K562 (cell line): ENCODE results near the gene IL27RA. TPM values are rescaled to one million over a fixed set of nuclear protein-coding genes. Genes with fewer than 3 reads are reported as not detected.

Experiments
- ATAC-seq: fragments of 200-7000 bp; cut with Tn5 transposase; 3 replicates; pipeline ENCODE4 v1.9.1; 2020; ENCODE audit warnings: moderate library complexity
- BruUV-seq: library from RNA; stranded (reverse); fragments of 400-500 nt; replicated peaks from 2 replicates; lab custom pipeline; 2021; lab: Mats Ljungman, UMichigan
- CTCF ChIA-PET: fragments of 300-600 bp; formaldehyde crosslinking; extraction: SDS; loops from one replicate; lab custom pipeline; 2021; ENCODE audit warnings: low intra/inter-chr PET ratio; lab: Yijun Ruan, JAX
- POLR2A ChIA-PET: fragments of 300-600, 350-650 bp; sonication (Branson Sonifier 250); formaldehyde crosslinking; extraction: SDS; loops from one replicate; lab custom pipeline; 2021; ENCODE audit warnings: antibody characterized with exemption, inconsistent platforms; lab: Yijun Ruan, JAX
- DNase-seq, 4 experiments: peaks; one replicate each; pipeline versions ENCODE4 v3.0.0 to v3.0.0-alpha.2; 2011 to 2018; ENCODE audit warnings: low spot score in 3 of 4, mixed read lengths in 3 of 4; ENCODE audit errors: extremely low read depth in 1 of 4
- FAIRE-seq: peaks from 2 replicates; lab custom pipeline; 2011; peaks lifted over from hg19 to GRCh38; lab: Jason Lieb, UNC
- H2AFZ ChIP-seq: 2 replicates; pipeline ENCODE4 v1.6.0; 2011; ENCODE audit warnings: low read depth, low read length, control low read depth, inconsistent platforms
- H3K27ac ChIP-seq: fragments of 200-600 bp; 3 replicates; pipeline ENCODE4 v1.8.0; 2011; ENCODE audit warnings: low read depth, mild to moderate bottlenecking, control low read depth, inconsistent platforms, low read length, moderate library complexity, mixed read lengths; ENCODE audit errors: extremely low read depth
- H3K27me3 ChIP-seq, 2 experiments: fragments of 300-600 bp in 1 of 2; 2 replicates in 1 of 2; 3 replicates in 1 of 2; pipeline versions ENCODE4 v1.6.0 to v1.8.0; 2011; ENCODE audit warnings: inconsistent platforms in 2 of 2, low read length in 2 of 2, mild to moderate bottlenecking in 1 of 2, mixed read lengths in 1 of 2, moderate library complexity in 1 of 2; ENCODE audit not compliant: control insufficient read depth in 2 of 2, insufficient read depth in 2 of 2
- H3K36me3 ChIP-seq: fragments of 300-600 bp; 3 replicates; pipeline ENCODE4 v1.8.0; 2011; ENCODE audit warnings: mild to moderate bottlenecking, low read length, inconsistent platforms; ENCODE audit not compliant: control insufficient read depth, insufficient read depth
- H3K4me1 ChIP-seq, 2 experiments: fragments of 200-600 bp in 1 of 2; replicated peaks in 1 of 2; 2 replicates in 1 of 2; 3 replicates in 1 of 2; pipeline versions ENCODE4 v1.5.1 to v1.8.0; 2011; ENCODE audit warnings: inconsistent platforms in 2 of 2, low read length in 2 of 2, mild to moderate bottlenecking in 1 of 2, mixed read lengths in 1 of 2, moderate library complexity in 1 of 2; ENCODE audit not compliant: control insufficient read depth in 2 of 2, insufficient read depth in 2 of 2
- H3K4me2 ChIP-seq: 2 replicates; pipeline ENCODE4 v1.6.1; 2011; ENCODE audit warnings: low read length, control low read depth, inconsistent platforms, mixed read lengths; ENCODE audit not compliant: insufficient read depth
- H3K4me3 ChIP-seq: fragments of 200-600 bp; sonication (generic), shearing (Covaris generic); 2 replicates; pipeline ENCODE4 v1.5.1; 2016; ENCODE audit warnings: control low read depth, inconsistent platforms
- H3K79me2 ChIP-seq: fragments of 200-600 bp; 3 replicates; pipeline ENCODE4 v1.8.0; 2011; ENCODE audit warnings: low read length, inconsistent platforms; ENCODE audit not compliant: control insufficient read depth, insufficient read depth
- H3K9ac ChIP-seq, 2 experiments: 2 replicates each; pipeline versions ENCODE4 v1.6.0 to v1.6.1; 2011; ENCODE audit warnings: low read depth in 2 of 2, low read length in 2 of 2, control low read depth in 1 of 2, inconsistent platforms in 1 of 2, mild to moderate bottlenecking in 1 of 2, mixed read lengths in 1 of 2; ENCODE audit not compliant: insufficient read depth in 1 of 2
- H3K9me1 ChIP-seq: one replicate; pipeline ENCODE4 v1.6.0; 2011; ENCODE audit warnings: inconsistent platforms, mild to moderate bottlenecking, low read length, moderate library complexity; ENCODE audit not compliant: control insufficient read depth, insufficient read depth
- H3K9me3 ChIP-seq: replicated peaks from 2 replicates; pipeline ENCODE4 v1.5.1; 2011; ENCODE audit warnings: low read depth, low read length, inconsistent platforms; ENCODE audit not compliant: control insufficient read depth, insufficient read depth
- H4K20me1 ChIP-seq: replicated peaks from 2 replicates; pipeline ENCODE4 v1.6.1; 2011; ENCODE audit warnings: low read length, inconsistent platforms, mixed read lengths; ENCODE audit not compliant: control insufficient read depth, insufficient read depth
- CEBPB ChIP-seq: fragments of 450-650 bp; IDR thresholded peaks from 2 replicates; pipeline ENCODE4 v1.6.1; 2016; ENCODE audit warnings: missing genetic modification characterization, missing compliant biosample characterization
- HNRNPLL ChIP-seq: fragments of 200-400 bp; formaldehyde crosslinking; IDR thresholded peaks from 2 replicates; pipeline ENCODE4 v1.6.1; 2017; ENCODE audit warnings: low read length, low read depth, mild to moderate bottlenecking; ENCODE audit not compliant: poor library complexity, severe bottlenecking
- KDM1A ChIP-seq, 2 experiments: fragments of 450-650 bp; IDR thresholded peaks; 2 replicates each; pipeline ENCODE4 v1.6.1; 2016; ENCODE audit warnings: mild to moderate bottlenecking in 2 of 2
- MEIS2 ChIP-seq: fragments of 450-650 bp; IDR thresholded peaks from 2 replicates; pipeline ENCODE4 v1.6.1; 2014; ENCODE audit warnings: mild to moderate bottlenecking; ENCODE audit not compliant: partially characterized antibody
- PRPF4 ChIP-seq: fragments of 200-400 bp; formaldehyde crosslinking; IDR thresholded peaks from one replicate; pipeline ENCODE4 v1.6.1; 2017; ENCODE audit warnings: low read length, low read depth, mild to moderate bottlenecking; ENCODE audit not compliant: insufficient read depth, poor library complexity, severe bottlenecking
- RBM17 ChIP-seq: fragments of 200-400 bp; formaldehyde crosslinking; IDR thresholded peaks from 2 replicates; pipeline ENCODE4 v1.6.1; 2017; ENCODE audit warnings: low read depth, mild to moderate bottlenecking, low read length, borderline replicate concordance
- SRF ChIP-seq, 2 experiments: fragments of 250-450, 450-650 bp in 1 of 2; sonication (Bioruptor Pico) in 1 of 2; sonication (generic) in 1 of 2; formaldehyde crosslinking; IDR thresholded peaks; 2 replicates each; pipeline versions ENCODE4 v1.5.0 to v1.5.1; 2020 to 2022; ENCODE audit warnings: mild to moderate bottlenecking in 1 of 2, missing genetic modification reagents in 1 of 2
- TBP ChIP-seq: optimal IDR thresholded peaks from 2 replicates; pipeline ENCODE3; 2011; ENCODE audit warnings: low read depth, low read length, improper control_type of control experiment
- YY1 ChIP-seq, 3 experiments: IDR thresholded peaks; 2 replicates each; pipeline ENCODE4 v1.6.1; 2011; ENCODE audit warnings: low read length in 2 of 3, mild to moderate bottlenecking in 2 of 3, moderate library complexity in 2 of 3, borderline replicate concordance in 1 of 3, control low read depth in 1 of 3, low read depth in 1 of 3; ENCODE audit not compliant: insufficient read depth in 3 of 3, insufficient replicate concordance in 2 of 3, control insufficient read depth in 1 of 3, insufficient read length in 1 of 3; ENCODE audit errors: extremely low read depth in 1 of 3
- ZNF431 ChIP-seq: sonication (generic); formaldehyde crosslinking; IDR thresholded peaks from 2 replicates; pipeline ENCODE4 v1.8.0; 2022; ENCODE audit warnings: mild to moderate bottlenecking, missing genetic modification reagents
- ZNF584 ChIP-seq: fragments of 200-800 bp; sonication (Bioruptor generic); IDR thresholded peaks from 2 replicates; pipeline ENCODE4 v1.6.1; 2016; ENCODE audit warnings: low read depth, mild to moderate bottlenecking, missing genetic modification characterization, missing compliant biosample characterization
- ZNF77 ChIP-seq: fragments of 250-450 bp; sonication (Bioruptor Pico); IDR thresholded peaks from 2 replicates; pipeline ENCODE4 v1.5.0; 2020
- whole genome bisulfite sequencing: fragments of 100-300 bp; shearing (Covaris generic); methylation state at CpG from one replicate; pipeline ENCODE4 v1.1.6; 2016; ENCODE audit warnings: low coverage, mixed read lengths; ENCODE audit not compliant: insufficient coverage; ENCODE audit errors: missing lambda C conversion rate; 5-methylcytosine and 5-hydroxymethylcytosine counted together
- in situ Hi-C: fragments of 300-500 bp; cut with MboI; formaldehyde crosslinking; loops from 4 replicates; pipeline ENCODE4 v1.15.0; 2018; ENCODE audit warnings: inconsistent platforms, mixed read lengths
- intact Hi-C: fragments of 100-400 bp; cut with micrococcal nuclease; formaldehyde crosslinking; loops from 2 replicates; pipeline ENCODE4 v1.14.2; 2022
- polyA plus RNA-seq, 8 experiments: library from polyadenylated mRNA; depleted of rRNA in 4 of 8; stranded (reverse) in 5 of 8; unstranded in 3 of 8; fragments of >200 nt; fragmentation: Nextera tagmentation in 2 of 8; fragmentation: Illumina TruSeq in 1 of 8; extraction: Ambion mirVana in 2 of 8; extraction: Trizol in 1 of 8; gene quantifications; 2 replicates each; pipeline versions ENCODE4 v1.2.1 to v1.2.3, GENCODE V29; 2011 to 2014; ENCODE audit warnings: inconsistent platforms in 1 of 8, missing spikeins in 1 of 8
- total RNA-seq, 7 experiments: library from RNA; depleted of rRNA in 6 of 7; stranded (reverse); fragments of >200 nt in 6 of 7; fragmentation: Illumina TruSeq in 2 of 7; extraction: Trizol in 2 of 7; gene quantifications; 2 replicates each; pipeline versions ENCODE4 v1.2.1 to v1.2.3, GENCODE V29; 2011 to 2021; ENCODE audit warnings: low replicate concordance in 1 of 7

IL27RA gene
- total and polyA plus RNA-seq, 9 of the 15 experiments (the other 6 are each of a cell fraction or from before 2014, with no cell fraction given): 1.9 to 15.9 (median 12.0) TPM

DNA sequence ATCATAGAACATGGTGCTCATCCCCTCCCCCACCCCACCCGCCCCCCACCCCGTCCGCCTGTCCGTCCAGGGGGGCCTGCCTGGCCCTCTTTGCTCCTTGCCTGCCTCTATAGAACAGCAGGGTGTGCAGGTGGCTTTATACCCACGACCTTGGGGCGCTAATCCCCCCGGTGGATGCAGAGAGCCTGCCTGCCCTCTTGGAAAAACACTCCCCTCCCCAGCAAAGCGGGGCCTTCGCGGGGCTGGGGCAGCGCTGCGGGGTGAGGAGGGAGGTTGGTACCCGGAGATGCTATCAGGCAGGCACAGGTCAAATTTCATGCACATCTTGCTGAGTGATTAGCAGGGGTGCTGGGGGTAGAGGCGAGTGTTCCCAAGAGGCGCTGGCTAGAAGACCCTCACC lies 47.4 kb upstream of the IL27RA start:
- no TSS peak for BruUV-seq
- no peak for DNase-seq
- no peak overlapping the region for H3K4me2 ChIP-seq
- WGBS: 67% methylated on average over 7 of the region's 15 CpGs
- no peaks in the 10 kb centered on the region for H4K20me1 ChIP-seq
- ChIA-PET CTCF (no interaction called here), POLR2A (interaction anchor here (1.4 kb wide), 1 partner anchor 22 kb away, joined by 9 read pairs; the partner anchor contains the start of gene RFX1)
- peaks cover 32% of the 10 kb centered on the region; the same call in 1 of the 3 replicates for H3K36me3 ChIP-seq
- no peak overlapping the region for H2AFZ ChIP-seq
- peaks cover 3% of the 10 kb centered on the region for H3K9me1 ChIP-seq
- TF ChIP-seq MEIS2 (peak; percentile 6), RBM17 (no peak), KDM1A (IDR thresholded peaks at IDR 0.05) (no peak)
- in situ Hi-C loops: no loop called here
- peaks cover 0 to 62% of the 10 kb centered on the region in 2 experiments; a peak in 2 of 5 replicates for H3K4me1 ChIP-seq
- FAIRE-seq: no peak
- intact Hi-C loops: no loop called here
- H3K27ac ChIP-seq: no peak overlapping the region
- no peak for ATAC-seq
- H3K79me2 ChIP-seq: no peaks in the 10 kb centered on the region
- no peak overlapping the region for H3K4me3 ChIP-seq
- no peaks in the 10 kb centered on the region for H3K27me3 ChIP-seq
- H3K9ac ChIP-seq: no peak overlapping the region; a peak in 1 of 4 replicates
- H3K9me3 ChIP-seq: no peaks in the 10 kb centered on the region

GRCh38 chr19:13984875-13985741 lies 46.5 kb upstream of the IL27RA start:
- no peak overlapping the region for H3K27ac ChIP-seq
- intact Hi-C loops: no loop called here
- DNase-seq (no peak), ATAC-seq (no peak), FAIRE-seq (no peak)
- no peak overlapping the region for H3K4me2 ChIP-seq
- peak overlapping the region in 1 of 2 experiments; percentile 76; a peak in 1 of 4 replicates for H3K9ac ChIP-seq
- whole genome bisulfite sequencing: 86% methylated on average over 23 of the region's 25 CpGs
- POLR2A ChIA-PET: interaction anchor here (0.6 to 1.4 kb wide), 4 partner anchors 22 to 155 kb away, joined by 3 to 9 read pairs (median 4); partner anchors contain the start of gene RFX1
- H3K79me2 ChIP-seq: no peaks in the 10 kb centered on the region
- no peak overlapping the region for H2AFZ ChIP-seq
- H3K9me3 ChIP-seq: no peaks in the 10 kb centered on the region
- H3K4me1 ChIP-seq: peaks cover 0 to 55% of the 10 kb centered on the region in 2 experiments; a peak in 2 of 5 replicates
- in situ Hi-C loops: no loop called here
- peaks cover 35% of the 10 kb centered on the region; the same call in 1 of the 3 replicates for H3K36me3 ChIP-seq
- H3K4me3 ChIP-seq: no peak overlapping the region
- no peaks in the 10 kb centered on the region for H3K27me3 ChIP-seq
- peaks cover 6% of the 10 kb centered on the region for H3K9me1 ChIP-seq
- no peaks in the 10 kb centered on the region for H4K20me1 ChIP-seq
- BruUV-seq: no TSS peak
- CTCF ChIA-PET: no interaction called here
- TF ChIP-seq HNRNPLL (no peak), YY1 (IDR thresholded peaks at IDR 0.05; ENCODE audit: borderline replicate concordance in 1 of 3, control insufficient read depth in 1 of 3, extremely low read depth in 1 of 3, insufficient read depth in 3 of 3, insufficient read length in 1 of 3, insufficient replicate concordance in 2 of 3, low read depth in 1 of 3, low read length in 2 of 3) (no peak), CEBPB (tag) (0 out of 2 replicates have a peak, but pooled peaks have one; percentile 26), SRF (CRISPR knock-in tag; IDR thresholded peaks at IDR 0.05) (no peak), ZNF584 (no peak), ZNF431 (no peak), TBP (no peak), PRPF4 (no peak), ZNF77 (CRISPR knock-in tag) (no peak)
